Breast epithelium (tissue), 3 donors: ENCODE measurements around the gene OSBPL6.

Source experiments
- POLR2A ChIP-seq: fragments of 450-650 bp; IDR thresholded peaks from one replicate; pipeline ENCODE4 v1.6.1; 2016; ENCODE audit warnings: antibody characterized with exemption, mild to moderate bottlenecking, moderate library complexity
- POLR2AphosphoS5 ChIP-seq, 3 donors: sonication (generic); formaldehyde crosslinking; IDR thresholded peaks; one replicate each; pipeline ENCODE4 v1.6.1; 2017; ENCODE audit warnings: antibody characterized with exemption in 3 of 3
- TF ChIP-seq, protein P1 (sequence below), 3 donors: fragments of 450-650 bp; IDR thresholded peaks; one replicate each; pipeline ENCODE4 v1.5.1; 2016 to 2017; ENCODE audit warnings: antibody characterized with exemption in 3 of 3, mild to moderate bottlenecking in 3 of 3, moderate library complexity in 3 of 3

DNA sequence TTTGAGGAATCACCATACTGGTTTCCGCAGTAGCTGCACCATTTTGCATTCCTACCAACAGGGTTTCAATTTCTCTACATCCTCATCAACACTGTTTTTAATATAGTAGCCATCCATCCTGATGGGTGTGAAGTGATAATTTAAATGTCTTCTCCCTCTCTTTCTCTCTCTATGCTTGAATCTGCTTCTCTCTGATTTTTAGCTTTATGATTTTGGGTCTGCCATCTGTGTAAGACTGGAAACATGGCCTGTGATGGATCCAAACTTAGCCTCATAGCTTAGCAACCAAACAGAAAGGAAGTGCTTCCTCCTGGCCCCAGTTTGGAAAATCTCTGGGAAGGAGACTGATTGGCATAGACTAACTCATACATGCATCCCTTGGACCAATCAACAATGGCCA is 33.7 kb upstream of the OSBPL6 start:
- TF ChIP-seq POLR2AphosphoS5 (IDR thresholded peaks at IDR 0.05) (no peak), POLR2A (no peak)
- TF ChIP-seq, protein P1, sequence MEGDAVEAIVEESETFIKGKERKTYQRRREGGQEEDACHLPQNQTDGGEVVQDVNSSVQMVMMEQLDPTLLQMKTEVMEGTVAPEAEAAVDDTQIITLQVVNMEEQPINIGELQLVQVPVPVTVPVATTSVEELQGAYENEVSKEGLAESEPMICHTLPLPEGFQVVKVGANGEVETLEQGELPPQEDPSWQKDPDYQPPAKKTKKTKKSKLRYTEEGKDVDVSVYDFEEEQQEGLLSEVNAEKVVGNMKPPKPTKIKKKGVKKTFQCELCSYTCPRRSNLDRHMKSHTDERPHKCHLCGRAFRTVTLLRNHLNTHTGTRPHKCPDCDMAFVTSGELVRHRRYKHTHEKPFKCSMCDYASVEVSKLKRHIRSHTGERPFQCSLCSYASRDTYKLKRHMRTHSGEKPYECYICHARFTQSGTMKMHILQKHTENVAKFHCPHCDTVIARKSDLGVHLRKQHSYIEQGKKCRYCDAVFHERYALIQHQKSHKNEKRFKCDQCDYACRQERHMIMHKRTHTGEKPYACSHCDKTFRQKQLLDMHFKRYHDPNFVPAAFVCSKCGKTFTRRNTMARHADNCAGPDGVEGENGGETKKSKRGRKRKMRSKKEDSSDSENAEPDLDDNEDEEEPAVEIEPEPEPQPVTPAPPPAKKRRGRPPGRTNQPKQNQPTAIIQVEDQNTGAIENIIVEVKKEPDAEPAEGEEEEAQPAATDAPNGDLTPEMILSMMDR (IDR thresholded peaks at IDR 0.05): no peak
